Chondrocyte (in vitro differentiated cells): ENCODE measurements around the gene SCAPER. TPM values are rescaled to one million over a fixed set of nuclear protein-coding genes. Genes with fewer than 3 reads are reported as not detected.

ENCODE experiments used
- DNase-seq: peaks from one replicate; pipeline ENCODE4 v3.0.0; 2021; ENCODE audit warnings: mixed read lengths, low spot score
- H3K27ac Mint-ChIP-seq: one replicate; pipeline ENCODE4 v1.8.0; 2021; ENCODE audit warnings: mild to moderate bottlenecking, moderate library complexity, mixed read lengths; ENCODE audit not compliant: unreplicated experiment
- H3K27me3 Mint-ChIP-seq: 2 replicates; pipeline ENCODE4 v1.8.0; 2021; ENCODE audit warnings: low read depth, mixed read lengths
- H3K36me3 Mint-ChIP-seq: 2 replicates; pipeline ENCODE4 v1.8.0; 2021; ENCODE audit warnings: low read depth, mixed read lengths
- H3K4me1 Mint-ChIP-seq: 2 replicates; pipeline ENCODE4 v1.8.0; 2021; ENCODE audit warnings: low read depth, mild to moderate bottlenecking, mixed read lengths
- H3K4me3 Mint-ChIP-seq: one replicate; pipeline ENCODE4 v1.8.0; 2021; ENCODE audit warnings: mild to moderate bottlenecking, moderate library complexity, mixed read lengths; ENCODE audit not compliant: unreplicated experiment
- H3K9me3 Mint-ChIP-seq: 2 replicates; pipeline ENCODE4 v1.8.0; 2021; ENCODE audit warnings: low read depth, mixed read lengths
- total RNA-seq: library from RNA; stranded (reverse); gene quantifications from 3 replicates; pipeline ENCODE4 v1.2.1, GENCODE V29; 2021
- TF ChIP-seq, protein P1 (sequence below): fragments of 200-600 bp; sonication (generic); IDR thresholded peaks from 2 replicates; pipeline ENCODE4 v1.5.0; 2021; ENCODE audit warnings: antibody characterized with exemption, mild to moderate bottlenecking, moderate library complexity

Gene SCAPER
- total RNA-seq, 1 donor from 2014 or later = 17.3 TPM

DNA sequence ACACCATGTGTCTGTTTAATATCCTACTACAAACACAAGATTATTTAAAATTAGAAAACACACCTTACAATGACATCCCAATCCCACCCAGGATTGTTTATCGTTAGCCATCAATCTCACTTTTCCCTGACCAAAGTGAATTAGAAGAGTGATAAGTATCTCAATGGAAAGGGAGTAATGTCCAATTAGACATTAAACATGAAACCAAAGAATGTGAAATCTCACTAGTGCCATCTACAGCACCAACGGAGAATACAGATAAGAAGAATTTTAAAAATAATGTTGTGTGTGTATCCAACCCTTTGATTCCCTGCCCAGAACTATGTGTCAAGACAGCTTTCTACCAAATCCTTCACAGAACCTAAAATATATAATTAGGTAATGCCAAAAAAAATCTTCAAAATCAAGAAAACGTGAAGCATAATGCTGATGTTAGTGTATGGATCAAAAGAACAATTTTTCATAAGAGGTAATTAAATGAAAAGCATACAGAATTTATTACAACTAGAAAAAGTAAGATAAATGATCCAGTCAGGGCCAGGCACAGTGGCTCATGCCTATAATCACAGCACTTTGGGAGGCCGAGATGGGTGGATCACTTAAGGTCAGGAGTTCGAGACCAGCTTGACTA is 64.2 kb downstream of the SCAPER start:
- TF ChIP-seq, protein P1, sequence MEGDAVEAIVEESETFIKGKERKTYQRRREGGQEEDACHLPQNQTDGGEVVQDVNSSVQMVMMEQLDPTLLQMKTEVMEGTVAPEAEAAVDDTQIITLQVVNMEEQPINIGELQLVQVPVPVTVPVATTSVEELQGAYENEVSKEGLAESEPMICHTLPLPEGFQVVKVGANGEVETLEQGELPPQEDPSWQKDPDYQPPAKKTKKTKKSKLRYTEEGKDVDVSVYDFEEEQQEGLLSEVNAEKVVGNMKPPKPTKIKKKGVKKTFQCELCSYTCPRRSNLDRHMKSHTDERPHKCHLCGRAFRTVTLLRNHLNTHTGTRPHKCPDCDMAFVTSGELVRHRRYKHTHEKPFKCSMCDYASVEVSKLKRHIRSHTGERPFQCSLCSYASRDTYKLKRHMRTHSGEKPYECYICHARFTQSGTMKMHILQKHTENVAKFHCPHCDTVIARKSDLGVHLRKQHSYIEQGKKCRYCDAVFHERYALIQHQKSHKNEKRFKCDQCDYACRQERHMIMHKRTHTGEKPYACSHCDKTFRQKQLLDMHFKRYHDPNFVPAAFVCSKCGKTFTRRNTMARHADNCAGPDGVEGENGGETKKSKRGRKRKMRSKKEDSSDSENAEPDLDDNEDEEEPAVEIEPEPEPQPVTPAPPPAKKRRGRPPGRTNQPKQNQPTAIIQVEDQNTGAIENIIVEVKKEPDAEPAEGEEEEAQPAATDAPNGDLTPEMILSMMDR = peak; percentile 89
- Mint-ChIP-seq H3K4me3 (no peak overlapping the region), H3K36me3 (peaks cover under 1% of the 10 kb centered on the region), H3K27ac (no peak overlapping the region), H3K4me1 (peaks cover 8% of the 10 kb centered on the region), H3K27me3 (no peaks in the 10 kb centered on the region), H3K9me3 (peaks cover 10% of the 10 kb centered on the region)
- no peak for DNase-seq

DNA sequence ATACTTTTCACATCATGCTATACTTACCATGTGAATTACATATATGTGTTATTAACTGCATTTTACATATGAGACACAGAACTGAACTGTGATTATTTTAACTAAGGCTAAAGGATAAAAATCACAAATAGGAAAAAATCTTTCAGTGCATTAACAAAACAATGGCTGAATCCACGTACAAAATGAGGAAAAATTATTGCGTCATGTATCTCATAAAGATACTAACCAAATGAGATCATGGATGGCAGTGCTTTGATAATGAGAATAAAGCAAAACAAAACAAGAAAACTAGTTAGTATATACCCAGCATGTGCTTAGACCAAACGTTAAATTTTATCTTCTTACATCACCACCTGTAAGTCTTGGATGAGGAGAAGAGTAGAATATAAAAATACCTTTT is 66.0 kb downstream of the SCAPER start:
- H3K4me3 Mint-ChIP-seq = no peak overlapping the region
- H3K36me3 Mint-ChIP-seq = no peaks in the 10 kb centered on the region
- TF ChIP-seq, protein P1 = no peak
- DNase-seq = no peak
- H3K27me3 Mint-ChIP-seq = no peaks in the 10 kb centered on the region
- peaks cover 3% of the 10 kb centered on the region for H3K4me1 Mint-ChIP-seq
- no peak overlapping the region for H3K27ac Mint-ChIP-seq
- peaks cover 6% of the 10 kb centered on the region for H3K9me3 Mint-ChIP-seq

DNA sequence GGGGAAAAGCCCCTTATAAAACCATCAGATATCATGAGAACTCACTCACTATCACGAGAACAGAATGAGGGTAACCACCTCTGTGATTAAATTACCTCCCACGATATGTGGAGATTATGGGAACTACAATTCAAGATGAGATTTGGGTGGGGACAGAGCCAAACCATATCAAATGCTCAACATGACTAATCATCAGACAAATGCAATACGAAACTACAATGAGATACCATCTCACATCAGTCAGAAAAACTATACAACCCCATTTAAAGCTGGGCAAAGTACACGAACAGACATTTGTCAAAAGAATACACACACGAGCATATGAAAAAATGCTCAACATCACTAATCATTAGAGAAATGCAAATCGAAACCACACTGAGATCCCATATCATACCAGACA is 67.7 kb downstream of the SCAPER start:
- TF ChIP-seq, protein P1 = no peak
- Mint-ChIP-seq H3K4me3 (no peak overlapping the region), H3K27me3 (no peaks in the 10 kb centered on the region), H3K9me3 (peaks cover 23% of the 10 kb centered on the region), H3K4me1 (no peaks in the 10 kb centered on the region), H3K27ac (no peak overlapping the region), H3K36me3 (peaks cover 6% of the 10 kb centered on the region)
- no peak for DNase-seq

DNA sequence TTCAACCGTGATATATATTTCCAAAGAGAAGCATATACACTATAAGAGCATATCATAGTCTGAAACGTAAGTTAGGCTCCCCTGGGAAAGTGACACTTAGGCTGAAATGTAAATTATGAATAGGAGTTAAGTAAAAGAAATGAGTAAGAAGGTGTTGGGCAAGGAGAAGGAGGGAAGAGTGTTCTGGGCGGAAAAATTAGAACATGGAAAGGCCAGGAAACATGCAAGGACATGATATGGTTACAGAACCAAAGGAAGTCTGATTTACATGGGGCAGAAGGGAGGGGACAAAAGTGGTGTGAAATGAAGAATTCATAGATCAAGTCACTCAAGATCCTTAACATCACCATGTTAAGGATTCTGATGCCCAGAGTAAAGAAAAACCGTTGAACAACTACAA is 75.2 kb downstream of the SCAPER start:
- peaks cover 8% of the 10 kb centered on the region for H3K36me3 Mint-ChIP-seq
- no peaks in the 10 kb centered on the region for H3K4me1 Mint-ChIP-seq
- H3K27ac Mint-ChIP-seq = no peak overlapping the region
- DNase-seq = no peak
- peaks cover 19% of the 10 kb centered on the region for H3K9me3 Mint-ChIP-seq
- H3K4me3 Mint-ChIP-seq = no peak overlapping the region
- H3K27me3 Mint-ChIP-seq = no peaks in the 10 kb centered on the region
- TF ChIP-seq, protein P1 = no peak

DNA sequence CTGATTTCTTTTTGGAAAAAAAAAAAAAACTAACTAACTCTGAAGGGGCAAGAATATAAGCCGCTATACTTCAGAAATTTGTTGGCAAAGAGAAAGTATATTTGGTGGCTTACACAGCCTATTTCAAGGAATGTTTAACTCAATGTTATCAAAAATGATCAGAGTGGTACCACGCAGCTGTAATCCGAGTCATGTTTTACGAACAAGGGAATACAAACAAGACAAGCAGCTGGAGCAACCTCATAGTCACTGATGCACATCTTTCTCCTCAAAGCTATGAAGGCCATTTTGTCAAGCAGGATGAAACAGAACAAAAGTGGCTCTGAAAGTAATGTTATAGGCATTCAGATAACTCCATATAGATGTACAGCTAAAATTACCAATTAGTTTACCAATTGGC is 81.2 kb downstream of the SCAPER start:
- no peaks in the 10 kb centered on the region for H3K9me3 Mint-ChIP-seq
- H3K4me3 Mint-ChIP-seq = no peak overlapping the region
- no peak overlapping the region for H3K27ac Mint-ChIP-seq
- no peaks in the 10 kb centered on the region for H3K4me1 Mint-ChIP-seq
- DNase-seq = no peak
- TF ChIP-seq, protein P1 = no peak
- H3K27me3 Mint-ChIP-seq = no peaks in the 10 kb centered on the region
- H3K36me3 Mint-ChIP-seq = no peaks in the 10 kb centered on the region
